AG09319 (cell line): Measurements from ENCODE around the gene ENOX1.
A peak's percentile ranks its signal among the peaks of the same experiment; 100 is the strongest.

Source experiments
- DNase-seq: peaks from one replicate; pipeline ENCODE4 v3.0.0-alpha.2; 2010; ENCODE audit warnings: low read depth; ENCODE audit errors: extremely low read depth
- TF ChIP-seq, protein P1 (sequence below): IDR thresholded peaks from 2 replicates; pipeline ENCODE4 v1.5.1; 2011; ENCODE audit warnings: low read depth, mild to moderate bottlenecking, inconsistent platforms, low read length, moderate library complexity

Gene ENOX1

DNA sequence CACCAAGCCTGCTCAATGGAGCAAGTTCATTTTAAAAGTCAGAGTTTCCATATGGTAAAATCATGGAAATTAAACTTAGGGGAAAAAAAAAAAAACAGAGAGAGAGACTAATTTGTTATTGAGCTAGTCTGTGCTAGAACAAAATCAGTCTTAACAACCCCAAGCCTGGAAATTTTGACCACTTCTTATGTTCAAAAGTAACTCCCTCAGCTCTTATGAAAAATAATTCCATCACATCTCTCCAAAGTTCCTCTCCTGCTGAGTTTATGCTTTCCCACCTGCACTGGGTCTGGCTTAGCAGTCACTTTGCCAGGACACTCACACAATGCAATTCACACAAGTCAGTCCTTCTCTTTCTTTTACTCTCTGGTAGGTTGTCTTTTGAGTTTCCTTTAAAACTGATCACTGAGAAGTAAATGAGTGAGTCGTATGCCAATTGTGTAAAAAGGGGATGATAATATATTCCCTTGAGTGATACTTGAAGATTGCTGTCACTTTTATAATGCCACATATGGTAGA is 92.6 kb downstream of the ENOX1 start:
- DNase-seq: no peak
- TF ChIP-seq, protein P1, sequence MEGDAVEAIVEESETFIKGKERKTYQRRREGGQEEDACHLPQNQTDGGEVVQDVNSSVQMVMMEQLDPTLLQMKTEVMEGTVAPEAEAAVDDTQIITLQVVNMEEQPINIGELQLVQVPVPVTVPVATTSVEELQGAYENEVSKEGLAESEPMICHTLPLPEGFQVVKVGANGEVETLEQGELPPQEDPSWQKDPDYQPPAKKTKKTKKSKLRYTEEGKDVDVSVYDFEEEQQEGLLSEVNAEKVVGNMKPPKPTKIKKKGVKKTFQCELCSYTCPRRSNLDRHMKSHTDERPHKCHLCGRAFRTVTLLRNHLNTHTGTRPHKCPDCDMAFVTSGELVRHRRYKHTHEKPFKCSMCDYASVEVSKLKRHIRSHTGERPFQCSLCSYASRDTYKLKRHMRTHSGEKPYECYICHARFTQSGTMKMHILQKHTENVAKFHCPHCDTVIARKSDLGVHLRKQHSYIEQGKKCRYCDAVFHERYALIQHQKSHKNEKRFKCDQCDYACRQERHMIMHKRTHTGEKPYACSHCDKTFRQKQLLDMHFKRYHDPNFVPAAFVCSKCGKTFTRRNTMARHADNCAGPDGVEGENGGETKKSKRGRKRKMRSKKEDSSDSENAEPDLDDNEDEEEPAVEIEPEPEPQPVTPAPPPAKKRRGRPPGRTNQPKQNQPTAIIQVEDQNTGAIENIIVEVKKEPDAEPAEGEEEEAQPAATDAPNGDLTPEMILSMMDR: no peak

DNA sequence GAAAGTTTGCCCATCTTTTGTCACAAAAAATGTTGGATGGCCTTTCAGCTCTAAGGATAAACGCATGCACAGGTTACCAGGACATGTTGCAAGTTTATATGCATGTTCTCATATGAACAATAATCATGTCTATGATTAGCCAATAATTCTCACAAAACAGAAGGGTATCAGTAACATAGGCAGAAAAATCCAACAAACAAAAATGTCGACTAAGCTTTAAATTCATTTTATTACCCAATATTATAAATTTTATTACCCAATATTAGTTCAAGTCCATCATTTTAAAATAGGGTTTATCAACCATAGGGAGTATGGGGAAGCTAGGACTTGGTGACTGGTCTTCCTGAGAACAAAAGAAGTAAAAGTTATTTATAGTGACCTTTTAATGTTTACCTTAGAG is 93.1 kb downstream of the ENOX1 start:
- DNase-seq: no peak
- TF ChIP-seq, protein P1: no peak

DNA sequence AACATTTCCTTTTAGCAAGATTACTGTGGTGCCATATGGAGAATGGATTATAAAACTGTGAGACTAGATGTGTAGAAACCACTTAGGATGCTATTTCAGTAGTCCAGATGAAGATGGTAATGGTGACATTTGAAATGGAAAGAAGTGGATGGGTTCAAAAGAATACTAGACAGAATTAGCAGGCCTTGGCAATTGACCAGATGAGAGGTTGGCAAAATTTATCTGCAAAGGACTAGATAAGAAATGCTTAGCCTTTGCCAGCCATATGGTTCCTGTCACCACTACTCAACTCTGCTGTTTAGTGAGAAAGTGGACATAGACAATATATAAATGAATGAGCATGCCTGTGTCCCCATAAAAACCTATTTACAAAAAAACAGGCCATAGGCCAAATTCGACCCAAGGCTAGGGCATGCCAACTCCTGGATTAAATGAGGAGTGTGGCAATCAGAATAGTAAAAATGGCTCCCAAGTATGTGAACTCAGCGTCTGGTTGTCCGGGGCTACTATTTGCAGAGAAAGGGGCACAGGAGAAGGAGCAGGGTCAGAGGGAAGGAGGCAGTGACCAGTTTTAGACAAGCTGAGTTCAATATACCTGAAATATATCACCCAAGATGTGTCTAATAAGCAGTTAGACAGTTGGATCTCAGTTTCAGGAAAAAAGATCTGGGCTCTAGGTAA is 98.4 kb downstream of the ENOX1 start:
- TF ChIP-seq, protein P1: no peak
- DNase-seq: no peak

DNA sequence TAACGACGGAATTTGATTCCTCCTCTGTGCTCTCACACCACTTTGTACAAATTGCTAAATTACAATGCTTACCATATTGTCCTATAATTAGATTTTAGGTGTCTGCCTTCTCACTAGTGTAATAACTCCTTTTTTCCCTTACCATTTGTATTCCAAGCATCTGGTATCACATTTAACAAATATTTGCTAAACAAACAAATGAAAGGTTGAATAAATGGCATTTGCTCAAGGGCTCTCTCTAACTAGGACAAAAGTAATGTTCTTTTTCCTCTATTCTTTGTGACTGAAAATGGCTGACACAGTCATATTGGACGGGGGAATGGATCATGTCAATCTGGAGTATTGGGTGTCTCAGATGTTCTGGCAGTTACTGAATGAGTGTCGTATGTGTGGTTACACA is 99.7 kb downstream of the ENOX1 start:
- TF ChIP-seq, protein P1: no peak
- DNase-seq: no peak

DNA sequence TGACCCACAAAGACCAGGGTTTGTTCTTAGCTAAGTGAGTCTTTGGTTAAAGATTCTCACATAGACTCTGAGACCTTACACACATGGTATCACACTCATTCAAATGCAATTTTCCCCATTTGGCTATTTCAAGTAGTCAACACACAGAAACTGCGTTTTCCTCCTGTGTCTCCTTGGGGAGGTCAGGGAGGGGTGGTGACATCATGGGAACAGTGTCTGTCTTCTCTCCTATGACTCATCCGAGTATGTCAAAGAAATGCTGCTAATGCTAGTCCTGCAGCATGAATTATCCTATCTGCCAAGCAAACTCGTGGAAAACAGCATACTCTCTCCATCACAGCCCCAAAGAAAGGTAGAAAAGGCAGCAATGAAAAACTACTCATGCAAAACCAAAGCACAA is 100.2 kb downstream of the ENOX1 start:
- DNase-seq: peak; percentile 10
- TF ChIP-seq, protein P1: no peak

DNA sequence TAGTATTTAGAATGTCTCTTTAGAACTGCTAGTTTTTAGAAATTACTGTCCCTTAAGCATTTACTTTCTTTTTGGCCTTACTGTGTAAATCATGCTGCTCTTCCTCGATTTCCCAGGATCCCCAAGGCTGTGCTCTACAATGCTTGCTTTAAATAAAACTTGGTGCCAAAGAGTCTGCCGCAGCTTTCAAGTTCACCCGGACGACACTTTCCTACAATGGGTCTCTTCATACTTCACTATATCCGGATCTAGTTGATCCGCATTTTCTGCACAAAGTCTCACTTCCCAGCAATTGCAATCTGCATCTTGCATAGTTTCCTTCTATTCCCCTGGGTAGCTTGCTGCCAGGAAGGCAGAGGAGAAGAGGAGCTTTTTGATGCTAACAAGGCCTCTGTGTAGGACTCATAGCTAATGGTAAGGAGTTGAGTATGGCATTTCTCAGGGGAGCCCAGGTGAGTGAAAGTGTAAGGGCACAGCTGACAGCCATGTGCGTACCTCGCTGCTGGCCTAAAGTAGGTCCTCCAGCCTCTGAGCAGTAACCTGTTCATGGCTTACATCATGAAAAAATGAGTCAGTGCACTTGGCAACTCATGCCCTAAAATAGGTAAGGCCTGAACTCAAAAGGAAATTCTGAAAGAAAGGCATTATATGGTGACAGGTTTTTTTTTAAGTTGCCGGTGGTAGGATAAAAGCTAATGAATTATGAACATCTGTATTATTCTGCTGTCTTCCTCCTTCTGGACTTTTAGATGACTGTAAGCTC is 101.6 kb downstream of the ENOX1 start:
- TF ChIP-seq, protein P1: no peak
- no peak for DNase-seq

DNA sequence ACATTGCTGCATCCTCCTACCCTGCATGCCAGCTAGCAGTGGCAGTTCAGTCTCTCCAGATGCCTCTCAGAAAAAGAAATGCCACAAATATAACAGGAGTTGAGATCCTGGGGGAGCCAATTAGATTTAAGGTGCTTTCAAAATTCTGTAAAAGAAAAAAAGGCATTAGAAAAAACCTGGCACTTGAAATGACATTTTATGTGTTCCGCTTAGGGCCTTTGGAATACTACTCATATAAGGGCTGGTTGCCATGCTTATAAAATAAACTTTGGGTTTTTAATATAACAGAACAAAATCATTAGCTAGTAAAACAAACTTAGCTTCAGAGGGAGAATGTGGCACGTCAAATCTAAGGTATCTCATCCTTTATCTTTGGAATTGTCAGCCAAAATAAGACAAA is 104.1 kb downstream of the ENOX1 start:
- TF ChIP-seq, protein P1: no peak
- no peak for DNase-seq
